COLO668 (cell line): Measurements from ENCODE around the gene CYP27A1.

Experiments used
- DNase-seq: peaks from one replicate; lab custom pipeline; 2025; ENCODE audit not compliant: unreplicated experiment; lab: John Stamatoyannopoulos, UW

Gene CYP27A1

GRCh38 chr2:218781691-218782527 lies at the start of gene CYP27A1:
Gene CYP27A1 (plus strand): TSS chr2:218782147. CDS start chr2:218782183, 36 bp downstream.
- DNase-seq, result peak; percentile 44

DNA sequence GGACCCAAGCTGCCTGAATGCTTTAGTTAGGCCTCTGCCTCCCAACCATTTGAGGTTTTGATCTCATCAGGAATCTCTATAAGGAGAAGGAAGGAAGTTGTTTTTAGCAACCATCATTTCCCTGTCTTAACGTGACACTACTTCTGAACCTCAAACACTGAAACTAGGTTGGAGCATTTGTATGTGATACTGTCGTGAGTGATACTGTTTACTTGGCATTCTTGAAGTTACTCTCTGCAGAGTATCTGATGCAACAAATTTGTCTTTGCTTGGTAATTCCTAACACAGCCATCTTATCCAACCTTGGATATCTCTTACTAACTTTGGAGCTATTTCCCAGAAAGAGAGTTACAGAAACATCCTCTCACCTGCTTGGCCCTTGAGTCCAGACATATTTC lies 49.2 kb upstream of the CYP27A1 start:
- DNase-seq, result no peak

- no peak for DNase-seq
Measured at GRCh38 chr2:218733171-218734021, 48.6 kb upstream of the CYP27A1 start.

GRCh38 chr2:218734190-218734975 lies 47.6 kb upstream of the CYP27A1 start:
- no peak for DNase-seq

GRCh38 chr2:218736531-218736930 lies 45.4 kb upstream of the CYP27A1 start:
- no peak for DNase-seq

GRCh38 chr2:218743068-218743467 lies 38.9 kb upstream of the CYP27A1 start:
- no peak for DNase-seq

- no peak for DNase-seq
Measured at GRCh38 chr2:218744615-218745014, 37.3 kb upstream of the CYP27A1 start.

DNA sequence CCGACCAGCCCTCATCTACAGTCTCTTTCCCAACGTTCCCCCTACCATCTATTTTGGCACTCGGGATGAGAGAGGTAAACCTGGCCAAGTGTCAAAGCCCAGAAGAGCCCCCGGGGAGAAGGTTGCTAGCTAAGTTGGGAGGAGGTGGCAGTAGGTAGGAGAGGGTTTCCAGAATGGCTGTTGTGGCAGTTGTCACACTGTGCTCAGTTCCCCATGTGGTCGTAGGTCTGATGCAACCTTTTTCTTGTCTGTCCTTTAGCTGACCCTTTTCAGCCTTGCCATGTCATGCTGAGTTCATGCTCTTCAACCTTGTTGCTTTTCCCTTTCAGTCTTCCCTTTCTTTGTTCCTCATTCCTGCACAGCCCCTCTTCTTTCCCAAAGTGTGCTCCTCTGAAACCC lies 36.8 kb upstream of the CYP27A1 start:
- DNase-seq, result no peak

DNA sequence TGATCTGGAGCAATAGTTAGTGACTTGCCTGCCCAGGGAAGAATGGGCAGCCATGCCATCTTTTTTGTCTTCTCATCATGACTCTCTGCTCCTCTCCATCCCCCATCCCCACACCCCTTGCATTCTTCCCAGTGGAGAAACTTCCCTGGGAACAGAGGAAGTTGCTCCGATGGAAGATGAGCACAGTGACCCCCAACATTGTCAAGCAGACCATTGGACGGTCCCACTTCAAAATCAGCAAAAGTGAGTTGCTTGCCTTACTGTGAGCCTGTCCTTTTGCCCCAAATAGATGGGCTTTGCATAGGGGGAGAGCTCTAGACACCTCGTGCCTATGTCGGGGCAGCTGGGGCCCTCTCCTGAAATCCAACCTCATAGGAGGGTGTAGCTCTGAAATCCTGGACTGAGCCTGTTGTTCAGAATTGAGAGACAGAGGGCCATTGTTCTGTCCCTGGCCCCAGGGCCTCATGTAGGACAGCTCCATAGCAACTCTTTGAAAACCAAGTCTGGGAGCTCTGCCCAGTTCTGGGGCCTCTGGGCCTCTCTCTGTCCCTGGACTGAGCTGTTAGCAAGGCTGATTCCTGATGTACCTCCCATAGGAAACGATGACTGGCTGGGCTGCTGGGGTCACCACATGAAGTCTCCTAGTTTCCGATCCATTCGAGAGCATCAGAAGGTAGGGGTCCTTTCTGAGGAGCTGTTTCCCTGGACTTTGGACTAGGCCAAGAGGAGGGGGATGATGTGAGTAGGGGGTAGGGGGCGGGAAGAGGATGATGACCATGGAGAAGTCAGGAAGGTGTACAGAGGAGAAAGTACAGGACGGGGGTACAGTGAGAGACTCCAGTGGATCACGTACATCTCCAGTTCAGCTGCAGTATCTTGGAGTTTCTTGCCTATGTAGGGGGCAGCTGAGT lies 36.1 kb upstream of the CYP27A1 start:
- DNase-seq, result no peak

GRCh38 chr2:218746470-218746795 lies 35.5 kb upstream of the CYP27A1 start:
- DNase-seq, result no peak

DNA sequence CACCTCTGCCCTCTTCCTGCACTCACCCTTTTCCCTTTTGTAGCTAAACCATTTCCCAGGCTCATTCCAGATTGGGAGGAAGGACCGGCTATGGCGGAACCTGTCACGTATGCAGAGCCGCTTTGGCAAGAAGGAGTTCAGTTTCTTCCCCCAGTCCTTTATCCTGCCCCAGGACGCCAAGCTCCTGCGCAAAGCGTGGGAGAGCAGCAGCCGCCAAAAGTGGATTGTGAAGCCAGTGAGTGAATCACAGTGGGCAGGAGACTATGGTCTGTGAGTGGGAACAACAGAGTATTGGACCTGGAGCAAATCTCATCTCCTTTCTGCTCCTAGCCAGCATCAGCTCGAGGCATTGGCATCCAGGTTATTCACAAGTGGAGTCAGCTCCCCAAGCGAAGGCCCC lies 35.0 kb upstream of the CYP27A1 start:
- DNase-seq, result no peak

DNA sequence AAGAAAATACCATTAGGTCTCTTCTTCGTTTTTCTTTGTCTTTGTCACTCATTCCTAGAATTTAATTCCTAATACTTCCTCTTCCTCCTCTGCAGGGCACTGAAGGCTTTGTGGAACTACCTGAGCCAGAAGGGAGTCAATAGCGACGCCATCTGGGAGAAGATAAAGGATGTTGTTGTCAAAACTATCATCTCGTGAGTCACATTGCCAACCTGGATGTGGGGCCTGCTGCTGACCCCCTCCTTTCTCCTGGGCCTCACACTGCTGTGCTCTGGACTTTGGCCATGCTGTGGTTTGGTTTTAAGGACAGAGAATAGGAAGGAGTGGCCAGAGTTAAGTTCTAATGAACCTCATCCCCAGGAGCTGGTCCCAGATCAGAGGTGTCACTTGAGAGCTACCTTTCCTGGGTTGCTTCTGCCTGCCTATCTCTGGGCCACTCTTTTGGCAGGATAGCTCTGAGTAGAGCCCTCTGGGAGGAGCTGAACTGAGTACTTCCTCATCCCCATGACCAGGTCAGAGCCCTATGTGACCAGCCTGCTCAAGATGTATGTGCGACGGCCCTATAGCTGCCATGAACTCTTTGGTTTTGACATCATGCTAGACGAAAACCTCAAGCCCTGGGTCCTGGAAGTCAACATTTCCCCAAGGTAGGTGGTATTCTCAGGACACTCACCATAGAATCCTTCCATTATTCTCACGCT lies 33.1 kb upstream of the CYP27A1 start:
- no peak for DNase-seq

GRCh38 chr2:218754201-218754600 lies 27.7 kb upstream of the CYP27A1 start:
- DNase-seq, result no peak

DNA sequence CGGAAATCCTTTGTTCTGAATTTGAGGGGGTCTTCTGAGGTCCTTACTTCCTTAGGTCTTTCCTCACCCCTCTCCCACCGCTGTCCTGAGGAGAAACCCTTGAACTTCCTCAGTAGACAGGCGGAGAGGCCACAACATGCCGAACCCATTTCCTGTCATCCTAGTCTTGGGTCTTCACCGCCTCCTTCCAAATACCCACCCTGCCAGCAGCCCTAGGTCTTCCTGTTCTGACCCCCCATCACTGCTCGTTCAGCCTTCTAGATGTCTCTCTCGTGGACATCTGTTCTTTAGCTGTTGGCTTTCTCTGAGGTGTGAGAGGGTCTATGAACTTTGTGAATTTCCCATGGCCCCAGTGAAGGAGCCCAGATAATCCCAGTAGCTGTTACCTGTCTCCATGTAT lies 27.2 kb upstream of the CYP27A1 start:
- DNase-seq, result no peak

GRCh38 chr2:218755198-218755566 lies 26.8 kb upstream of the CYP27A1 start:
- no peak for DNase-seq

DNA sequence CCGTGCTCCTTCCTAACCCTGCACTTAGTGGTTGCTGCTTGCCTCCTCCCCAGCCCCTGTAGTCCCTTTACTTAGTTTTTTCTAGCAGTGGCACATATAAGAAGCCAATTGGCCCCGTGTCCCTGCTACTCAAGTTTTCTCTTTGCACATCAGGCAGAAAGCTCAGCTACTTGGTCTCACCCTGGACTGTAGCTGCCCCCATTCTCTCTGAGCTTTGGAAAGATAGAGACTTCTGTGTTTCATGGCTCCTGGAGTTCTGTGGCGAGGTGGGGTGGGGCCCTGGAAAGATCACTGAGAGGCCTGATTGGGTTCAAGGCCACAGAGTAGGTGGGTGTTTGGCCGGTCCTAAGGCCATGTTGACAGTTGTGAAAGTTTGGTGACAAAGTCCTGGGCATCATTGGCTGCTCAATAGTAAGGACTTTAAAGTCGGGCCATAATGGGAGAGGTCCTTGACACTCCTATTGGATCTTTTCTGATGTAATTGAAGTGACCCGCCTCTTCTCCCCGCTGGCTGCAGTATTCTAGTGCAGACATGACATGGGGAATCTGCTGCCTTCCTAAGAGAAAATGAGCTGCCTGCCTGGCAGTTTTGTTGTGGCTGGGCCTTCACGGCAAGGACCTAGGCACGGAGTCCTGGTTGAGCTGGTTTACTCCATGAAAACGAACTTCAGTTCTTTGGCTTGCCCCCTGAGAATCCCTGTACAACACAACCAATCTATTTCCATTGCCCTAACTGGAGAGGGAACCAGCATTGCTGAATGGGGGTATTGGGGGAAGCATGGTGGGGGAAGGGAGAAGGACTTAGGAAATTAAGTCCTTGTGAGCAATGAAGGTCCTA lies 26.2 kb upstream of the CYP27A1 start:
- DNase-seq, result no peak

- no peak for DNase-seq
Measured at GRCh38 chr2:218756599-218757377, 25.2 kb upstream of the CYP27A1 start.

- DNase-seq, result no peak
Measured at GRCh38 chr2:218761795-218762194, 20.2 kb upstream of the CYP27A1 start.
